Trophoblast cell (in vitro differentiated cells and primary cell): ENCODE measurements around the gene GATB.

Experiments
- DNase-seq, 2 donors: peaks; one replicate each; pipeline ENCODE4 v3.0.0-alpha.2; 2016
- H2AFZ ChIP-seq: 2 replicates; pipeline ENCODE4 v1.6.1; 2013; ENCODE audit warnings: low read length, moderate library complexity, mild to moderate bottlenecking; ENCODE audit not compliant: insufficient read depth, poor library complexity
- H2AK5ac ChIP-seq: 2 replicates; pipeline ENCODE4 v1.6.1; 2013; ENCODE audit warnings: mild to moderate bottlenecking, low read length
- H2BK120ac ChIP-seq: 2 replicates; pipeline ENCODE4 v1.6.1; 2013; ENCODE audit warnings: low read length, mild to moderate bottlenecking, moderate library complexity; ENCODE audit not compliant: insufficient read depth, poor library complexity
- H2BK12ac ChIP-seq: 2 replicates; pipeline ENCODE4 v1.6.1; 2013; ENCODE audit warnings: mild to moderate bottlenecking, low read length, moderate library complexity
- H2BK5ac ChIP-seq: 2 replicates; pipeline ENCODE4 v1.6.1; 2013; ENCODE audit warnings: low read length, low read depth, moderate library complexity, mild to moderate bottlenecking; ENCODE audit not compliant: poor library complexity
- H3K14ac ChIP-seq: 2 replicates; pipeline ENCODE4 v1.6.1; 2013; ENCODE audit warnings: mild to moderate bottlenecking, low read length
- H3K18ac ChIP-seq: 2 replicates; pipeline ENCODE4 v1.6.1; 2013; ENCODE audit warnings: mild to moderate bottlenecking, low read length
- H3K23ac ChIP-seq: 2 replicates; pipeline ENCODE4 v1.6.1; 2013; ENCODE audit warnings: low read length
- H3K27ac ChIP-seq: 2 replicates; pipeline ENCODE4 v1.5.1; 2013; ENCODE audit warnings: low read depth, mild to moderate bottlenecking, inconsistent platforms, low read length, moderate library complexity
- H3K27me3 ChIP-seq: 2 replicates; pipeline ENCODE4 v1.6.1; 2013; ENCODE audit warnings: inconsistent platforms, mild to moderate bottlenecking, low read length, moderate library complexity; ENCODE audit not compliant: insufficient read depth
- H3K36me3 ChIP-seq, 2 experiments: 1 replicate in 1 of 2; 2 replicates in 1 of 2; pipeline ENCODE4 v1.6.1; 2013; ENCODE audit warnings: low read length in 2 of 2, mild to moderate bottlenecking in 2 of 2, moderate library complexity in 1 of 2; ENCODE audit not compliant: insufficient read depth in 2 of 2, control insufficient read depth in 1 of 2
- H3K4ac ChIP-seq: 2 replicates; pipeline ENCODE4 v1.6.1; 2013; ENCODE audit warnings: low read depth, mild to moderate bottlenecking, low read length, moderate library complexity
- H3K4me1 ChIP-seq, 2 experiments: 1 replicate in 1 of 2; 2 replicates in 1 of 2; pipeline ENCODE4 v1.6.1; 2013; ENCODE audit warnings: low read length in 2 of 2, mild to moderate bottlenecking in 2 of 2, moderate library complexity in 1 of 2; ENCODE audit not compliant: insufficient read depth in 2 of 2, control insufficient read depth in 1 of 2
- H3K4me2 ChIP-seq: 2 replicates; pipeline ENCODE4 v1.6.1; 2013; ENCODE audit warnings: inconsistent platforms, mild to moderate bottlenecking, low read length, moderate library complexity
- H3K4me3 ChIP-seq: 2 replicates; pipeline ENCODE4 v1.5.1; 2013; ENCODE audit warnings: mild to moderate bottlenecking, low read depth, low read length, inconsistent platforms
- H3K79me1 ChIP-seq: one replicate; pipeline ENCODE4 v1.6.1; 2013; ENCODE audit warnings: low read length
- H3K79me2 ChIP-seq: 2 replicates; pipeline ENCODE4 v1.6.1; 2013; ENCODE audit warnings: low read length, mild to moderate bottlenecking; ENCODE audit not compliant: control insufficient read depth, insufficient read depth, poor library complexity
- H3K9ac ChIP-seq: 2 replicates; pipeline ENCODE4 v1.6.1; 2013; ENCODE audit warnings: mild to moderate bottlenecking, low read length
- H3K9me3 ChIP-seq: 2 replicates; pipeline ENCODE4 v1.6.1; 2013; ENCODE audit warnings: low read depth, mild to moderate bottlenecking, control low read depth, inconsistent platforms, low read length; ENCODE audit not compliant: insufficient read depth
- H4K12ac ChIP-seq: 2 replicates; pipeline ENCODE4 v1.6.1; 2013; ENCODE audit warnings: low read depth, mild to moderate bottlenecking, low read length, moderate library complexity
- H4K8ac ChIP-seq: 2 replicates; pipeline ENCODE4 v1.6.1; 2013; ENCODE audit warnings: low read depth, mild to moderate bottlenecking, low read length, moderate library complexity
- H4K91ac ChIP-seq: one replicate; pipeline ENCODE4 v1.6.1; 2013; ENCODE audit warnings: low read depth, mild to moderate bottlenecking, low read length, moderate library complexity
- WGBS: extraction: QIAGEN DNeasy Blood & Tissue Kit; methylation state at CpG from one replicate; pipeline ENCODE4 v1.1.7; 2013; ENCODE audit warnings: missing lambda C conversion rate; ENCODE audit not compliant: insufficient read length, insufficient coverage; ENCODE audit errors: extremely low coverage; 5-methylcytosine and 5-hydroxymethylcytosine counted together

Gene GATB

DNA sequence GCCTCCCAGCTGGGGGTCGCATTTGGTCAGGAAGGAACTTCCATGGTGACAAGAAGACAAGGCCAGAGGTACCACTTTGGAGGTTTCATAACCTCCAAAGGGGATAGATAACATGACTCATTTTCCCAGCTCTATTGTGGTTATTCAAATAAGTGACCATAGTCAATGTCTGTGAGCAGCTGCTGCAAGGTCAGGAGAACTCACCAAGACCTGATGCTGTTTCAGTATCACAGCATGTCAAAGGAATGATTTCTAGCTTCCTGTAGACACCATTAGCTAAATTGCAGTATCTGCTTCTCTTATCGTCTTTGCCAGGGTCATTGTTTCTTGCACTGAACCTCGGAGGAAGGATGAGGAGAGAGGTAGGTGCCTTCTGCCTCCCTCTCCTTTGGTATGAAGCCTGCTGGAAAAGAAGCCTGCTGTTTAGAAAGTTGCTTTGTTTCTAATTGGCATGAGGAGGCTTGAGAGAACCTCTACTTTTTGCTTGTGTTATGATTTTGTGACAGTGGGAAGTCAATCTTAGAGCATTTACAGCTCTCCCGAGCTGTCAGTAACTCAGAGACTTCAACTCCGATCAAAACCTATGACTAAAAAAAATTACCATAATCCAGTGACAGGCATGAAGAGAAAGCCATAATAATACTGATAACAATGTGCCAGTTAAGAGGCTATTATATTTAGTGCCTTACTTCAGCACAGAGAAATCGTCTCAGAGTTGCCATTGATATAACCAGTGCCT lies 38.0 kb upstream of the GATB start:
- Histone ChIP-seq H4K8ac (no peak overlapping the region), H3K23ac (no peak overlapping the region), H3K4me1 (no peaks in the 10 kb centered on the region), H3K4me2 (no peak overlapping the region), H3K27me3 (no peaks in the 10 kb centered on the region), H2BK5ac (no peak overlapping the region), H3K9ac (no peak overlapping the region), H3K36me3 (no peaks in the 10 kb centered on the region), H3K79me1 (no peaks in the 10 kb centered on the region), H3K27ac (no peak overlapping the region), H3K18ac (no peak overlapping the region), H3K79me2 (no peaks in the 10 kb centered on the region), H4K91ac (no peak overlapping the region), H2AK5ac (no peak overlapping the region), H2BK120ac (no peak overlapping the region), H3K4me3 (no peak overlapping the region), H3K9me3 (no peaks in the 10 kb centered on the region), H4K12ac (no peak overlapping the region), H3K4ac (no peak overlapping the region), H2BK12ac (no peak overlapping the region), H3K14ac (no peak overlapping the region), H2AFZ (no peak overlapping the region)
- no peak for DNase-seq
- WGBS: no CpG with 5 or more reads among the region's 6 CpGs

GRCh38 chr4:151797853-151798252 lies 37.0 kb upstream of the GATB start:
- no peak overlapping the region for H2AK5ac ChIP-seq
- no peaks in the 10 kb centered on the region for H3K79me1 ChIP-seq
- no peak overlapping the region for H2BK5ac ChIP-seq
- H3K9me3 ChIP-seq: no peaks in the 10 kb centered on the region
- H3K18ac ChIP-seq: no peak overlapping the region
- no peak overlapping the region for H4K12ac ChIP-seq
- H3K4me2 ChIP-seq: no peak overlapping the region
- H3K4ac ChIP-seq: no peak overlapping the region
- no peak overlapping the region for H4K91ac ChIP-seq
- no peak overlapping the region for H3K27ac ChIP-seq
- H2BK12ac ChIP-seq: no peak overlapping the region
- H3K27me3 ChIP-seq: no peaks in the 10 kb centered on the region
- no peaks in the 10 kb centered on the region for H3K4me1 ChIP-seq
- no peak overlapping the region for H3K23ac ChIP-seq
- no peak overlapping the region for H2BK120ac ChIP-seq
- H4K8ac ChIP-seq: no peak overlapping the region
- no peaks in the 10 kb centered on the region for H3K36me3 ChIP-seq
- H3K79me2 ChIP-seq: no peaks in the 10 kb centered on the region
- H3K4me3 ChIP-seq: no peak overlapping the region
- no peak overlapping the region for H3K9ac ChIP-seq
- DNase-seq: no peak
- no peak overlapping the region for H2AFZ ChIP-seq
- H3K14ac ChIP-seq: no peak overlapping the region

DNA sequence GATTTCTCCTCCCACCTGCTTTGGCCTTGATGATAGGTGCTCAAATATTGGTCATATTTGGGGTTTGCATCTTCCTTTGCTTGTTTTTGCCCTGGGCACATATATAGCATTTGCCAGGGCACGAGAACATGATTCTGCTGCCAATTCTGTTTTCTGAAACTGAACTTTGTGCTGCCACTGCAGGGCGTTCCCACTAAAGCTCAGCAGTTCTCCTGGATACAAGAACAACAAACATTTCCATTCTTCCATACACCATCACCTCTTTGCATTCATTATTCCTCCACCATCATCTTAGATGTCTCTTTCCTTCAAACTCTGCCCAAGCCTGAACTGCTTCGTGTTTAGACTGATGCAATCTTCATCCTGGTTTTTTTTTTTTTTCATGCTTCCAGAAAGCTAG lies 36.3 kb upstream of the GATB start:
- Histone ChIP-seq H3K36me3 (no peaks in the 10 kb centered on the region), H3K4me2 (no peak overlapping the region), H3K14ac (no peak overlapping the region), H3K9ac (no peak overlapping the region), H4K8ac (no peak overlapping the region), H3K4me1 (no peaks in the 10 kb centered on the region), H3K4ac (no peak overlapping the region), H2BK120ac (no peak overlapping the region), H2AK5ac (no peak overlapping the region), H3K27me3 (no peaks in the 10 kb centered on the region), H3K23ac (no peak overlapping the region), H3K4me3 (no peak overlapping the region), H3K27ac (no peak overlapping the region), H4K91ac (no peak overlapping the region), H2AFZ (no peak overlapping the region), H2BK5ac (no peak overlapping the region), H3K79me2 (no peaks in the 10 kb centered on the region), H4K12ac (no peak overlapping the region), H3K9me3 (no peaks in the 10 kb centered on the region), H3K79me1 (no peaks in the 10 kb centered on the region), H2BK12ac (no peak overlapping the region), H3K18ac (no peak overlapping the region)
- WGBS: no CpG with 5 or more reads among the region's 3 CpGs
- DNase-seq: peak; percentile 4 to 60

DNA sequence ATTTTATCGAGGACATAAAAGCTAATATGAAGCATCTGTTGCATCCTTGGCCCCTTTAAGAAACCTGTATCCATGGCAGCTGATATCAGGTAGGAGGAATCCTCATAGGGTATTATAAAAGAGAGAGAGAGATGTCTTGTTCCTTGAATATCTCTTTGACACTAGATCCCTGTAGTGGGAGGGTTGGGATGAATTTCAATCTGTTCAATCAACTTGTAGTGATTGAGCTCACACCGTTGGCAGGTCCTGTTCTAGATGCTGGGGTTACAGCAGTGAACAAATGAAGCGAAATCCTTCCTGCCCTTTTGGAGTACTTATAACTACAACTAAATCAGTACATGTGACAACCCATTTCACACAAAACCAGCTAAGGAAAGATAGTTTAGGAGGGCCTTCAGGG lies 35.3 kb upstream of the GATB start:
- Histone ChIP-seq H2AK5ac (no peak overlapping the region), H2BK5ac (no peak overlapping the region), H3K4me1 (no peaks in the 10 kb centered on the region), H3K4ac (no peak overlapping the region), H3K14ac (no peak overlapping the region), H3K4me2 (no peak overlapping the region), H3K36me3 (no peaks in the 10 kb centered on the region), H2AFZ (no peak overlapping the region), H2BK120ac (no peak overlapping the region), H3K18ac (no peak overlapping the region), H3K9ac (no peak overlapping the region), H4K8ac (no peak overlapping the region), H2BK12ac (no peak overlapping the region), H3K4me3 (no peak overlapping the region), H3K79me1 (no peaks in the 10 kb centered on the region), H4K91ac (no peak overlapping the region), H4K12ac (no peak overlapping the region), H3K27ac (no peak overlapping the region), H3K9me3 (no peaks in the 10 kb centered on the region), H3K23ac (no peak overlapping the region), H3K79me2 (no peaks in the 10 kb centered on the region), H3K27me3 (no peaks in the 10 kb centered on the region)
- no CpG with 5 or more reads among the region's 3 CpGs for WGBS
- DNase-seq: no peak
